ENCODE data around the gene SPINK2. TPM values are rescaled to one million over a fixed set of nuclear protein-coding genes. Genes with fewer than 3 reads are reported as not detected.

The SPINK2 gene
- total and polyA plus RNA-seq, 2 of the 8 experiments (the other 6 are each of a cell fraction or from before 2014, with no cell fraction given): 0.89 to 1.4 TPM

DNA sequence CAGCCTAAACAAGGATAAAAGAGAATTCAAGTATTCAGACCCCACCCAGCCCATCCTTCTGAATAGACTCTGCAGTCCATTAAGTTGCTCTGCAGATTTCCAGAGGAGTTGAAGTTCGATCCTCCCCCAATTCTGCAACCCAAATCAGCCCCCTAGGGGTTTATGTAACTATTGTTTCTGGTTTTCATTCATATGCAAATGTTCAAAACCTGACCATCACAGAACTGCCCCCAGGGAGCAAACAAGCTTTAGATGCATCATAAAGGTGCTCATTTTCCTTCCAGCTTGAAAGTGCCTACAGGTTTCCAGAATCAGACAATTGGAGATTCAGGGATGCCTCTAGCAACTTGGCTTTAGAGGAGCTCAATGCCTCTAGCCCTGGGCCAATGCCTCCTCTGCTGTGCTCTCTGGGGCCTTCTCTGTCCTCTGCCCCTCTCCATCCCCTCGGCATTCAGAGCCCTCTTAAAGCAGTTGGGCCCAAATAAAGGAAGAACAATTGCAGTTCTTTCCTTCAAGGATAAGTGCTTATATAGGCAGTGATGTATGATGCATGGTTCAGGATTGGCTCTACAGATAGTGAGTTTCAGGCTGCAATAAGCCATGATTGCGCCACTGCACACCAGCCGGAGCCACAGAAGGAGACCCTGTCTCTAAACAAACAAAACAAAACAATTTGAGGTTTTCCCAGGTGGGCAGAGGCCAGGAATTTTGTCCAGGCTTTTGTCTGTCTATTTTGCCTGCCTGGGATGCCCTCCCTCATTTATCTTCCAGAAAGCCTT lies 23.5 kb upstream of the SPINK2 start (continued):
- TF ChIP-seq HDAC6 (IDR thresholded peaks at IDR 0.05; ENCODE audit: low read depth, low read length) (no peak), CEBPB (IDR thresholded peaks at IDR 0.05; ENCODE audit: low read depth, low read length) (no peak), POLR2A (IDR thresholded peaks at IDR 0.05; ENCODE audit: control extremely low read depth in 1 of 2, low read depth in 2 of 2, low read length in 2 of 2) (no peak), GTF2F1 (IDR thresholded peaks at IDR 0.05; ENCODE audit: borderline replicate concordance, low read depth, low read length) (no peak), YY1 (IDR thresholded peaks at IDR 0.05; ENCODE audit: low read depth, low read length) (peak; percentile 48; the same call in 1 of the 2 replicates), SP4 (IDR thresholded peaks at IDR 0.05; ENCODE audit: low read length) (no peak), BCL11A (IDR thresholded peaks at IDR 0.05; ENCODE audit: low read depth in 2 of 2, low read length in 2 of 2) (peak in 1 of 2 experiments; percentile 48), EP300 (IDR thresholded peaks at IDR 0.05; ENCODE audit: borderline replicate concordance in 1 of 2, low read depth in 2 of 2, low read length in 2 of 2) (peak in 1 of 2 experiments; percentile 64; a peak in 1 of 3 replicates), SP1 (IDR thresholded peaks at IDR 0.05; ENCODE audit: low read depth, low read length) (peak; percentile 89), TAF7 (optimal IDR thresholded peaks at IDR 0.05; ENCODE audit: borderline replicate concordance, low read depth, low read length) (no peak), KDM5A (IDR thresholded peaks at IDR 0.05; ENCODE audit: low read length) (no peak), SRF (IDR thresholded peaks at IDR 0.05; ENCODE audit: low read depth, low read length) (peak; percentile 54; the same call in 1 of the 2 replicates), KDM1A (IDR thresholded peaks at IDR 0.05; ENCODE audit: borderline replicate concordance, low read length) (no peak), SP2 (IDR thresholded peaks at IDR 0.05; ENCODE audit: low read length) (no peak), RBBP5 (IDR thresholded peaks at IDR 0.05; ENCODE audit: borderline replicate concordance, low read depth, low read length) (no peak), POU5F1 (IDR thresholded peaks at IDR 0.05; ENCODE audit: low read depth, low read length) (peak; percentile 98)
- TF ChIP-seq, protein P1, sequence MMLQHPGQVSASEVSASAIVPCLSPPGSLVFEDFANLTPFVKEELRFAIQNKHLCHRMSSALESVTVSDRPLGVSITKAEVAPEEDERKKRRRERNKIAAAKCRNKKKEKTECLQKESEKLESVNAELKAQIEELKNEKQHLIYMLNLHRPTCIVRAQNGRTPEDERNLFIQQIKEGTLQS (IDR thresholded peaks at IDR 0.05; ENCODE audit: insufficient read depth, low read depth, low read length): no peak

All from H1 (cell line).